Airway epithelial cell (primary cell): ENCODE results near the gene NDN. TPM values are rescaled to one million over a fixed set of nuclear protein-coding genes. Genes with fewer than 3 reads are reported as not detected.

Experiments
- total RNA-seq: library from RNA; depleted of rRNA; stranded (reverse); fragments of >200 nt; gene quantifications from 2 replicates; pipeline ENCODE4 v1.2.3, GENCODE V29; 2015

The NDN gene
- 59.8 and 62.1 TPM in 2 replicates for total RNA-seq

GRCh38 chr15:23687143-23687470 lies at the start of gene NDN:
Gene NDN (minus strand): TSS chr15:23687305. CDS start chr15:23687217, 88 bp downstream.

GRCh38 chr15:23647421-23648370 lies 39.4 kb downstream of the NDN start, which contains the start of gene MAGEL2:
Gene MAGEL2 (minus strand): TSS chr15:23647867. CDS start chr15:23647742, 125 bp downstream.

Other genes starting within 250 kb of the NDN start
- gene GOLGA6L2, start 240.1 kb downstream of the NDN start, total RNA-seq, result not detected in 2 replicates
- 0.07 and 0.14 TPM in 2 replicates for gene MKRN3, start 121.6 kb downstream of the NDN start, total RNA-seq
- not detected in 2 replicates for gene MAGEL2, start 39.4 kb downstream of the NDN start, total RNA-seq